Tibial nerve (tissue), 4 donors: ENCODE measurements around the gene ABCB9. TPM values are rescaled to one million over a fixed set of nuclear protein-coding genes. Genes with fewer than 3 reads are reported as not detected.
"Not testable (repeated sequence)": the region's sequence is repeated elsewhere in the genome, so short reads cannot be mapped to it uniquely, and the experiment has no call there.

Source experiments
- DNase-seq, 2 donors: peaks; one replicate each; pipeline ENCODE4 v3.0.0-alpha.2; 2019; ENCODE audit warnings: low spot score in 2 of 2
- H3K27ac ChIP-seq, 4 donors: fragments of 200-600 bp; sonication (generic) in 3 of 4; one replicate each; pipeline ENCODE4 v1.5.1; 2017 to 2019; ENCODE audit warnings: mild to moderate bottlenecking in 1 of 4
- H3K27me3 ChIP-seq, 2 donors: fragments of 200-600 bp; sonication (generic) in 1 of 2; one replicate each; pipeline versions ENCODE4 v1.5.1 to v1.6.0; 2017 to 2019
- H3K36me3 ChIP-seq, 3 donors: fragments of 200-600 bp; sonication (generic); one replicate each; pipeline ENCODE4 v1.5.1; 2018 to 2019
- H3K4me1 ChIP-seq, 4 donors: fragments of 200-600 bp; sonication (generic) in 3 of 4; one replicate each; pipeline ENCODE4 v1.5.1; 2017 to 2019
- H3K4me3 ChIP-seq, 4 donors: fragments of 200-600 bp; sonication (generic) in 3 of 4; one replicate each; pipeline ENCODE4 v1.5.1; 2017 to 2019; ENCODE audit warnings: mild to moderate bottlenecking in 1 of 4, moderate library complexity in 1 of 4
- H3K9me3 ChIP-seq, 4 donors: fragments of 200-600 bp; sonication (generic) in 3 of 4; one replicate each; pipeline ENCODE4 v1.5.1; 2017 to 2019
- EP300 ChIP-seq, 2 donors: sonication (generic); formaldehyde crosslinking; IDR thresholded peaks; one replicate each; pipeline ENCODE4 v1.6.1; 2017; ENCODE audit warnings: antibody characterized with exemption in 2 of 2, mild to moderate bottlenecking in 1 of 2
- POLR2A ChIP-seq, 2 donors: fragments of 450-650 bp; IDR thresholded peaks; one replicate each; pipeline ENCODE4 v1.6.1; 2017; ENCODE audit warnings: antibody characterized with exemption in 2 of 2, mild to moderate bottlenecking in 2 of 2, moderate library complexity in 2 of 2
- whole genome bisulfite sequencing, 2 donors: methylation state at CpG; one replicate each; pipeline ENCODE4 v1.1.5; 2018; 5-methylcytosine and 5-hydroxymethylcytosine counted together
- total RNA-seq, 4 donors: library from RNA; depleted of rRNA; stranded (reverse); fragments of >200 nt; gene quantifications; one replicate each; pipeline ENCODE4 v1.1.0, GENCODE V29; 2016
- TF ChIP-seq, protein P1 (sequence below), 5 experiments: fragments of 200-600 bp in 3 of 5; fragments of 450-650 bp in 2 of 5; sonication (generic) in 3 of 5; IDR thresholded peaks; one replicate each; pipeline ENCODE4 v1.5.1; 2016 to 2019; ENCODE audit warnings: antibody characterized with exemption in 5 of 5, mild to moderate bottlenecking in 3 of 5, moderate library complexity in 2 of 5

ABCB9 gene
- total RNA-seq, 4 donors from 2014 or later, result 4.2 to 11.4 (median 6.0) TPM

DNA sequence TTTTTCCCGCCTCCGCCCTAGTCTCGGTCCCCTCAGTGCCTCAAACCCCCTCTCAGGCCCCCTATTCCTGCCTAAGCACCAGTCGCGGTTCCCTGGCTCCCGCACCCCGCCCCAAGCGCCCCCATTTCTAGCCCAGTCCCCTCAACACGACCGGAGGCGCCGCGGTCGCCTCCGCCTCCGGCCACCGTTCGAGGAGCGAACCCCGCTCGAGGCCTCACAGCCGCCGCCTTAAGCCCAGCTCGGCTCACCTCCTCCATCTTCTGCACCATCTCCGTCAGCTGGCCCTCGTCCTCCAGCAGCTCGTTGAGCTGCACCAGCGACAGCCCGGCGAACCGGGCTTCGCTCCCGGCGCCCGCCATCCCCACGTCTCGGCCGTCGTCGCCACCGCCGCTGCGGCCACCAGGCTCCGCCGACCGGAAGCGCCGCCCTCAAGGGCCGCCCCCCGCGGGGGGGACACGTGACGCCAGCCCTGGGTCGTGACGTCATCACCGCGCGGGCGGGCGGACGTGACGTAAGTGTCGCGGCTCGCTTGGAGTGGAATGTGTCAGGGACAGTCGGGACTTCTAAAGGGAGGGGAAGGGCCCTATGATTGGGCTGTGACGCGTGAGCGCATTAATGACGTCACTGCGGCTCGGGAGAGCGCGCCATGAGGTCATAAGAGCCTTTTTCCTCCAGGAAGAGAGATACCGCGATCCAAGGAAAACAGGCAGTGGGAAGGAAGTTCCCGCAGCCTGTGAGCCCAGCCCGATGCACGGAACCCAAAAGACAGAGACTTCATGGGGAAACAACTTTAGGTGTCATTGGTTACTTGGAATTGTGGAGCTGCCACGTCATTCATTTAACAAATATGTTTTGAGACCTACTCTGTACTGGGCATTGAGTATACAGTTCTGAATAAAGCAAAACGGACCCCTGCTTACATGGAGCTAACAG is 70.3 kb downstream of the ABCB9 start, which contains the start of gene VPS37B:
TSS of gene VPS37B (minus strand) at position 421 of the 933 bp plus-strand sequence. CDS start at position 359, 62 bp downstream.
- whole genome bisulfite sequencing, 2 donors, result 7 to 14% methylated on average over 50 to 75 of the region's 81 CpGs

DNA sequence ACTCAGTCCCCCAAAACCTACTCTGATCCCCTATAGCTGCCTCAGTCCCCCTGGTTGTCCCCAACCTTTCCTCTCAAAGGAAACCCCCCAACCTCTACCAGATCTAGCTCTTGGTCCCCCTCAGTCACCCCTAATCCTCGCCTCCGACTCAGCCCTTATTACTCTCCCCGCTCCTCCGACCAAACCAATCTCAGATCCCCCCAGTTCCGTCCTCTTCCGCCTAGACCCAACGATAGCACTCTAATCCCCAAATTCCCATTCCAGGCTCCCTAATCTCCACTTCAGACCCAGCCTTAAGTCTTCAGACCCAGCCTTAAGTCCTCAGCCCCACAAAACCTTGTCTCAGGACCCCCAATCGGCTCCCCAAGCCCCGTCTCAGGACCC is 71.0 kb downstream of the ABCB9 start:
- Histone ChIP-seq H3K4me1 (peaks cover 0 to 67% (median 48%) of the 10 kb centered on the region in 4 donors), H3K27ac (peak overlapping the region; percentile 87 to 98 (median 92)), H3K4me3 (peak overlapping the region; percentile 74 to 95 (median 80)), H3K36me3 (no peaks in the 10 kb centered on the region), H3K9me3 (peaks cover 0 to 4% (median 0%) of the 10 kb centered on the region in 4 donors), H3K27me3 (no peaks in the 10 kb centered on the region)
- DNase-seq, result no peak
- WGBS, 2 donors, result 1 to 3% methylated on average over 9 of the region's 9 CpGs
- no peak for TF ChIP-seq EP300 (IDR thresholded peaks at IDR 0.05)
- no peak for TF ChIP-seq POLR2A (IDR thresholded peaks at IDR 0.05)
- TF ChIP-seq, protein P1, sequence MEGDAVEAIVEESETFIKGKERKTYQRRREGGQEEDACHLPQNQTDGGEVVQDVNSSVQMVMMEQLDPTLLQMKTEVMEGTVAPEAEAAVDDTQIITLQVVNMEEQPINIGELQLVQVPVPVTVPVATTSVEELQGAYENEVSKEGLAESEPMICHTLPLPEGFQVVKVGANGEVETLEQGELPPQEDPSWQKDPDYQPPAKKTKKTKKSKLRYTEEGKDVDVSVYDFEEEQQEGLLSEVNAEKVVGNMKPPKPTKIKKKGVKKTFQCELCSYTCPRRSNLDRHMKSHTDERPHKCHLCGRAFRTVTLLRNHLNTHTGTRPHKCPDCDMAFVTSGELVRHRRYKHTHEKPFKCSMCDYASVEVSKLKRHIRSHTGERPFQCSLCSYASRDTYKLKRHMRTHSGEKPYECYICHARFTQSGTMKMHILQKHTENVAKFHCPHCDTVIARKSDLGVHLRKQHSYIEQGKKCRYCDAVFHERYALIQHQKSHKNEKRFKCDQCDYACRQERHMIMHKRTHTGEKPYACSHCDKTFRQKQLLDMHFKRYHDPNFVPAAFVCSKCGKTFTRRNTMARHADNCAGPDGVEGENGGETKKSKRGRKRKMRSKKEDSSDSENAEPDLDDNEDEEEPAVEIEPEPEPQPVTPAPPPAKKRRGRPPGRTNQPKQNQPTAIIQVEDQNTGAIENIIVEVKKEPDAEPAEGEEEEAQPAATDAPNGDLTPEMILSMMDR (IDR thresholded peaks at IDR 0.05), result no peak

More for the DNA sequence above, 70.3 kb downstream of the ABCB9 start, which contains the start of gene VPS37B:
- peak; percentile 62 to 68 for DNase-seq
- Histone ChIP-seq H3K27me3 (no peaks in the 10 kb centered on the region), H3K4me1 (peaks cover 0 to 60% (median 45%) of the 10 kb centered on the region in 4 donors), H3K36me3 (no peaks in the 10 kb centered on the region), H3K9me3 (peaks cover 0 to 4% (median 0%) of the 10 kb centered on the region in 4 donors), H3K27ac (peak within 1 kb of the TSS; percentile 87 to 98 (median 92)), H3K4me3 (peak within 1 kb of the TSS; percentile 74 to 95 (median 80))
- TF ChIP-seq, protein P1 (IDR thresholded peaks at IDR 0.05), result peak in 2 of 5 experiments; percentile 54
- peak; percentile 89 to 94 for TF ChIP-seq POLR2A (IDR thresholded peaks at IDR 0.05)
- peak; percentile 40 to 93 for TF ChIP-seq EP300 (IDR thresholded peaks at IDR 0.05)

DNA sequence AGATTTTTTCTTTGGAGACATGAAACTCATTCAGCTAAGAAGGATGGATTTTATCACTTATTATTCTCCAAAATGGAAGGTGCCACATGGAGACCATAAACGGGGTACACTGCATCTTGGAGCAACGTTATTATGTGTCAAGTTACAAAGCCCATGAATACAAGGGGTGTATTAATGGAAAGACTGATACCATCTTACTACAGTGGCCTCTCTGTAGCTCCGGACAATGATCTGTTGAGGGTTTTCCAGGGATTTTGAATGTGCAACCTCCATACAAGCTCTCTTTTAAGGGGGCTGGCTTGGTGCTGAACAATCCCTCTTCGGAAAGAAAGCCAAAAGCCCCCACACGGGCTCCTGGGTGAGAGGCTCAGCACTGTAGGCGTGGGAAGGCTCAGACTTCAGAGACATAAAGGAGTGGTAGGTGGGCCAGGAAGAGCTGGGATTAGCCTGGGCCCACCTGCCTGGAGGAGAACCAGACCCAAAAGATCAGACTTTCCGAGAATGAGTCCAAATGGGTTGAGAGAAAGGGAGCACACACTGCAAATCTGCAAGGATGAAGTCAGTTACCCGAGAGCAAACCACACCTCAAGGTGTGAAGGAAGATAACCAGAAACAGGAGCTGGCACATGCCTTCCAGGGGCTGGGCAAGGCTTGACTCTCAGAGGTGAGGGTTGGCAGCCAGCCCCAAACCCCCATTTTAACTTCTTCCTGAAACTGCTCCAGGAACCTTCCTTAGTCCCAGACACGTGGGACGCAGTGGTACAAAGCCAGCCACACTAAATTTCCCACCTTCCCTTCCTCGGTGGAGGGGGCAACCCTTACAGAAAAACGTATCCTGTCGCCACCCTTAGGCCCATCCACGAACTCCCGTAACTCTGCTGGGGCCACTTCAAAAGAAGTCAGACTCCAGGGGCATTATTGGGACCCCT is 71.8 kb downstream of the ABCB9 start:
- TF ChIP-seq, protein P1 (IDR thresholded peaks at IDR 0.05), result no peak
- TF ChIP-seq EP300 (IDR thresholded peaks at IDR 0.05) (no peak), POLR2A (IDR thresholded peaks at IDR 0.05) (no peak)
- H3K27ac ChIP-seq, result peak overlapping the region; percentile 87 to 98 (median 92)
- DNase-seq, result no peak
- peak overlapping the region; percentile 74 to 95 (median 80) for H3K4me3 ChIP-seq
- H3K27me3 ChIP-seq, result no peaks in the 10 kb centered on the region
- no peaks in the 10 kb centered on the region for H3K36me3 ChIP-seq
- WGBS, 2 donors, result 14 to 21% methylated on average over 15 of the region's 15 CpGs
- peaks cover 0 to 75% (median 56%) of the 10 kb centered on the region in 4 donors for H3K4me1 ChIP-seq
- peaks cover 0 to 4% (median 0%) of the 10 kb centered on the region in 4 donors for H3K9me3 ChIP-seq

DNA sequence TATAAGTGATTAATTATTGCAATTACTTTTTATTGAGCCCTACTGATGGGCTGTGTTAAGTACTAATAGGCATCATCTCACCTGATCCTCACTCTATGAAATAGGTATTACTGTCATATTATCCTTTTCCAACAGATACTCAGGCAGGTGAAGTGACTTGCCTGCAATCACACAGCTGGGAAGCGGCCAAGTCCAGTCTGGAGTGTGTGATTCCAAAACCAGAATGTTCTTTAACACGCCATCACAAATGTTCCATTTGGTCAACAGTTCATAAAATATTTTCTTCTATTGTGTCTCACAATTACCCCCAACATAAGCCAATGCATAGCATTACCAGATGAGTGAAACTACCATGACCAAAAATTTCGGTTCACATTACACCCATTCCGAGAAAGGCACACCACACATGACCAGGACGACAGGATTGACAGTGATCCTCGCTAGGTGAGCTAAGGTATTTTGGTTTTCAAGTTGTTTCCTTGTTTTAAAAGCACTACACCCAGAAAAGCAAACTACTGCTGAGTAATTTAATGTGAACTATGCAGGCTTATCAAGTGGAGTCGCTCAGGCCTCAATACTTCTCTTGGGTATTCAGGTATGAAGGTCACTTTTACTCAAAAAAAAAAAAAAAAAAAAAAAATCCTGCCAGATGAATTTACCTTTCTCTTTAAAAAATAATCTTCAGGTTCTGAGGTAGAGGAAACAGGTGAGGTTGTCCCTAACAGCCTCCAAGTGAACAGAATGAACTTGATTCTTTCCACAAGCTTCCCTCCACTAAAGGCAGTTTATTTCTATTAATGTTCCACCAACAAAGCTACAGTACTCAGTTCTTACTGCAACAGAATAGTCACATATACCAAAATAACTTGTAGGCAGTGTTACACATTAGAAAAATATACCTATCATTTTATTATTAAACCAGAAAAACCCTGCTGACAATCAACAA is 72.8 kb downstream of the ABCB9 start:
- no peak for DNase-seq
- no peaks in the 10 kb centered on the region for H3K27me3 ChIP-seq
- no peaks in the 10 kb centered on the region for H3K36me3 ChIP-seq
- 70 to 73% methylated on average over 7 of the region's 7 CpGs for WGBS, 2 donors
- H3K9me3 ChIP-seq, result peaks cover 0 to 4% (median 0%) of the 10 kb centered on the region in 4 donors
- TF ChIP-seq POLR2A (IDR thresholded peaks at IDR 0.05) (no peak), EP300 (IDR thresholded peaks at IDR 0.05) (no peak)
- TF ChIP-seq, protein P1 (IDR thresholded peaks at IDR 0.05), result no peak
- H3K4me1 ChIP-seq, result peaks cover 0 to 76% (median 61%) of the 10 kb centered on the region in 4 donors
- H3K4me3 ChIP-seq, result peak overlapping the region in 1 of 4 donors; percentile 81
- H3K27ac ChIP-seq, result peak overlapping the region in 3 of 4 donors; percentile 89 to 98 (median 95)

DNA sequence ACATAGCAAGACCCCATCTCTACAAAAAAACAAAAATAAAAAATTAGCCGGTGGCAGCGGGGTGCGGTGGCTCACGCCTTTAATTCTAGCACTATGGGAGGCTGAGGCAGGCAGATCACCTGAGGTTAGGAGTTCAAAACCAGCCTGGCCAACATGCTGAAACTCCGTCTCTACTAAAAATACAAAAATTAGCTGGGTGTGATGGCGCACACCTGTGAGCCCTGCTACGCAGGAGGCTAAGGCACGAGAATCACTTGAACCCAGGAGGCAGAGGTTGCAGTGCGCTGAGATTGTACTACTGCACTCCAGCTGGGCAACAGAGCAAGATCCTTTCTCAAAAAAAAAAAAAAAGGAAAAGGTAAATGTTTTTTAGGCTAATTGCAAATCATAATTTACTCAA is 73.5 kb downstream of the ABCB9 start:
- 79 to 85% methylated on average over 9 of the region's 9 CpGs for WGBS, 2 donors
- Histone ChIP-seq H3K27ac (peak overlapping the region; percentile 20 to 98 (median 72)), H3K4me1 (peaks cover 0 to 79% (median 66%) of the 10 kb centered on the region in 4 donors)
- not testable (repeated sequence) for H3K27me3 ChIP-seq, H3K9me3 ChIP-seq, H3K36me3 ChIP-seq, H3K4me3 ChIP-seq, DNase-seq
